Measurements from ENCODE around the gene SYF2.
"Not testable (repeated sequence)": the region's sequence is repeated elsewhere in the genome, so short reads cannot be mapped to it uniquely, and the experiment has no call there.

DNA sequence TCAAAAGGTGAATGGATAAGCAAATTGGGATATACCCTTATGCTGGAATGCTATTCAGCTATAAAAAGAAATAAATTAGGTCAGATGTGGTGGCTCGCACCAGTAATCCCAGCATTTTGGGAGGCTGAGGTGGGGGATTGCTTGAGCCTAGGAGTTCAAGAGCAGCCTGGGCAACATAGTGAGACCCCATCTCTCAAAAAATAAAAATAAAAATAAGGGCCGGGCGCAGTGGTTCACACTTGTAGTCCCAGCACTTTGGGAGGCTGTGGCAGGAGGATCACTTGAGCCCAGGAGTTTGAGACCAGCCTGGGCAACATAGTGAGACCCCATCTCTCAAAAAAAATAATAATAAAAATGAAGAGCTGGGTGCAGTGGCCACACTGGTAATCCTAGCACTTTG, 44.4 kb downstream of the SYF2 start:
- TF ChIP-seq, protein P1, sequence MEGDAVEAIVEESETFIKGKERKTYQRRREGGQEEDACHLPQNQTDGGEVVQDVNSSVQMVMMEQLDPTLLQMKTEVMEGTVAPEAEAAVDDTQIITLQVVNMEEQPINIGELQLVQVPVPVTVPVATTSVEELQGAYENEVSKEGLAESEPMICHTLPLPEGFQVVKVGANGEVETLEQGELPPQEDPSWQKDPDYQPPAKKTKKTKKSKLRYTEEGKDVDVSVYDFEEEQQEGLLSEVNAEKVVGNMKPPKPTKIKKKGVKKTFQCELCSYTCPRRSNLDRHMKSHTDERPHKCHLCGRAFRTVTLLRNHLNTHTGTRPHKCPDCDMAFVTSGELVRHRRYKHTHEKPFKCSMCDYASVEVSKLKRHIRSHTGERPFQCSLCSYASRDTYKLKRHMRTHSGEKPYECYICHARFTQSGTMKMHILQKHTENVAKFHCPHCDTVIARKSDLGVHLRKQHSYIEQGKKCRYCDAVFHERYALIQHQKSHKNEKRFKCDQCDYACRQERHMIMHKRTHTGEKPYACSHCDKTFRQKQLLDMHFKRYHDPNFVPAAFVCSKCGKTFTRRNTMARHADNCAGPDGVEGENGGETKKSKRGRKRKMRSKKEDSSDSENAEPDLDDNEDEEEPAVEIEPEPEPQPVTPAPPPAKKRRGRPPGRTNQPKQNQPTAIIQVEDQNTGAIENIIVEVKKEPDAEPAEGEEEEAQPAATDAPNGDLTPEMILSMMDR (IDR thresholded peaks at IDR 0.05; ENCODE audit: low read depth, low read length, poor library complexity, severe bottlenecking): not testable (repeated sequence)
- not testable (repeated sequence) for TF ChIP-seq EZH2phosphoT487 (IDR thresholded peaks at IDR 0.05; ENCODE audit: borderline replicate concordance, low read length)
